GM19468 (cell line): ENCODE data around the gene TJP3.
"Not testable (repeated sequence)": the region's sequence is repeated elsewhere in the genome, so short reads cannot be mapped to it uniquely, and the experiment has no call there.

Source experiments
- ATAC-seq: cut with Tn5 transposase; IDR thresholded peaks from one replicate; pipeline ENCODE4 v1.9.1; 2021; ENCODE audit warnings: mild to moderate bottlenecking, moderate library complexity, moderate number of reproducible peaks; ENCODE audit not compliant: unreplicated experiment; ENCODE audit errors: extremely low read depth

Gene TJP3

GRCh38 chr19:3762130-3762473, 53.9 kb downstream of the TJP3 start:
- no peak for ATAC-seq

- peak; percentile 67 for ATAC-seq
Observed at GRCh38 chr19:3762501-3763459, 54.6 kb downstream of the TJP3 start, which contains the start of gene MRPL54. Gene MRPL54 (plus strand): TSS chr19:3762682. CDS start chr19:3762701, 19 bp downstream.

- no peak for ATAC-seq
Observed at GRCh38 chr19:3765121-3765520, 56.9 kb downstream of the TJP3 start.

GRCh38 chr19:3765757-3766156, 57.6 kb downstream of the TJP3 start:
- ATAC-seq: not testable (repeated sequence)

- no peak for ATAC-seq
Observed at GRCh38 chr19:3766520-3766919, 58.3 kb downstream of the TJP3 start.

- ATAC-seq: no peak
Observed at GRCh38 chr19:3767050-3767449, 58.9 kb downstream of the TJP3 start.

- no peak for ATAC-seq
Observed at GRCh38 chr19:3768015-3768747, 60.0 kb downstream of the TJP3 start.

- ATAC-seq: no peak
Observed at GRCh38 chr19:3768748-3769099, 60.5 kb downstream of the TJP3 start.

GRCh38 chr19:3769494-3769893, 61.3 kb downstream of the TJP3 start:
- ATAC-seq: no peak

GRCh38 chr19:3770136-3770999, 62.2 kb downstream of the TJP3 start:
- ATAC-seq: no peak

- ATAC-seq: no peak
Observed at GRCh38 chr19:3771000-3771905, 63.1 kb downstream of the TJP3 start.

GRCh38 chr19:3771906-3772455, 63.8 kb downstream of the TJP3 start, which contains the start of gene RAX2:
Gene RAX2 (minus strand): TSS chr19:3772228. CDS start chr19:3771742, 486 bp downstream.
- ATAC-seq: no peak

GRCh38 chr19:3773814-3774515, 65.8 kb downstream of the TJP3 start:
- ATAC-seq: no peak

GRCh38 chr19:3774621-3775373, 66.6 kb downstream of the TJP3 start:
- no peak for ATAC-seq

GRCh38 chr19:3775374-3775711, 67.2 kb downstream of the TJP3 start:
- ATAC-seq: no peak

GRCh38 chr19:3775831-3776230, 67.6 kb downstream of the TJP3 start:
- ATAC-seq: no peak

- no peak for ATAC-seq
Observed at GRCh38 chr19:3776479-3777040, 68.4 kb downstream of the TJP3 start.
